Osteocyte (in vitro differentiated cells): Measurements from ENCODE around the gene INTS13. TPM values are rescaled to one million over a fixed set of nuclear protein-coding genes. Genes with fewer than 3 reads are reported as not detected.
"Not testable (repeated sequence)": the region's sequence is repeated elsewhere in the genome, so short reads cannot be mapped to it uniquely, and the experiment has no call there.

Source experiments
- DNase-seq: peaks from one replicate; pipeline ENCODE4 v3.0.0; 2021; ENCODE audit warnings: mixed read lengths; ENCODE audit not compliant: unreplicated experiment; ENCODE audit errors: extremely low spot score
- H3K27ac Mint-ChIP-seq: one replicate; pipeline ENCODE4 v1.8.0; 2021; ENCODE audit warnings: mild to moderate bottlenecking, mixed read lengths; ENCODE audit not compliant: unreplicated experiment
- H3K27me3 Mint-ChIP-seq: one replicate; pipeline ENCODE4 v1.8.0; 2021; ENCODE audit warnings: mixed read lengths; ENCODE audit not compliant: unreplicated experiment
- H3K36me3 Mint-ChIP-seq: one replicate; pipeline ENCODE4 v1.8.0; 2021; ENCODE audit warnings: mixed read lengths; ENCODE audit not compliant: unreplicated experiment
- H3K4me1 Mint-ChIP-seq: one replicate; pipeline ENCODE4 v1.8.0; 2021; ENCODE audit warnings: mixed read lengths; ENCODE audit not compliant: unreplicated experiment
- H3K4me3 Mint-ChIP-seq: one replicate; pipeline ENCODE4 v1.8.0; 2021; ENCODE audit warnings: mild to moderate bottlenecking, moderate library complexity, mixed read lengths; ENCODE audit not compliant: unreplicated experiment
- H3K9me3 Mint-ChIP-seq: one replicate; pipeline ENCODE4 v1.8.0; 2021; ENCODE audit warnings: mixed read lengths; ENCODE audit not compliant: unreplicated experiment
- CTCF ChIP-seq: fragments of 200-600 bp; sonication (generic); IDR thresholded peaks from 2 replicates; pipeline ENCODE4 v1.5.0; 2021; ENCODE audit warnings: antibody characterized with exemption, mild to moderate bottlenecking, moderate library complexity
- total RNA-seq: library from RNA; stranded (reverse); gene quantifications from 2 replicates; pipeline ENCODE4 v1.2.1, GENCODE V29; 2021

INTS13 gene
- total RNA-seq, 1 donor from 2014 or later = 27.6 TPM

GRCh38 chr12:26918321-26919215 is 19.2 kb downstream of the INTS13 start:
- DNase-seq = no peak
- Mint-ChIP-seq H3K4me3 (no peak overlapping the region), H3K27ac (peak overlapping the region; percentile 35), H3K4me1 (peaks cover 9% of the 10 kb centered on the region), H3K36me3 (peaks cover 19% of the 10 kb centered on the region), H3K27me3 (no peaks in the 10 kb centered on the region), H3K9me3 (no peaks in the 10 kb centered on the region)
- peak; percentile 46 for TF ChIP-seq CTCF

GRCh38 chr12:26906704-26907103 is 31.1 kb downstream of the INTS13 start:
- Mint-ChIP-seq H3K4me3 (no peak overlapping the region), H3K36me3 (peaks cover 48% of the 10 kb centered on the region), H3K27me3 (no peaks in the 10 kb centered on the region), H3K4me1 (no peaks in the 10 kb centered on the region), H3K9me3 (peaks cover 7% of the 10 kb centered on the region), H3K27ac (no peak overlapping the region)
- no peak for TF ChIP-seq CTCF
- no peak for DNase-seq

- no peaks in the 10 kb centered on the region for H3K4me1 Mint-ChIP-seq
- H3K4me3 Mint-ChIP-seq = no peak overlapping the region
- TF ChIP-seq CTCF = no peak
- no peak for DNase-seq
- H3K36me3 Mint-ChIP-seq = peaks cover 49% of the 10 kb centered on the region
- no peaks in the 10 kb centered on the region for H3K27me3 Mint-ChIP-seq
- no peak overlapping the region for H3K27ac Mint-ChIP-seq
- peaks cover 7% of the 10 kb centered on the region for H3K9me3 Mint-ChIP-seq
Measured at GRCh38 chr12:26906024-26906423, 31.8 kb downstream of the INTS13 start.

GRCh38 chr12:26903396-26903795 is 34.4 kb downstream of the INTS13 start:
- H3K27me3 Mint-ChIP-seq, H3K4me3 Mint-ChIP-seq, DNase-seq, H3K9me3 Mint-ChIP-seq, H3K4me1 Mint-ChIP-seq, H3K27ac Mint-ChIP-seq: not testable (repeated sequence)
- peaks cover 56% of the 10 kb centered on the region for H3K36me3 Mint-ChIP-seq

GRCh38 chr12:26896913-26897312 is 40.9 kb downstream of the INTS13 start:
- no peak for TF ChIP-seq CTCF
- H3K4me1 Mint-ChIP-seq = no peaks in the 10 kb centered on the region
- peaks cover 35% of the 10 kb centered on the region for H3K36me3 Mint-ChIP-seq
- no peak for DNase-seq
- H3K4me3 Mint-ChIP-seq = no peak overlapping the region
- H3K9me3 Mint-ChIP-seq = no peaks in the 10 kb centered on the region
- H3K27ac Mint-ChIP-seq = no peak overlapping the region
- H3K27me3 Mint-ChIP-seq = no peaks in the 10 kb centered on the region
